Small intestine (tissue), 7 donors: ENCODE data around the gene PRIM2. TPM values are rescaled to one million over a fixed set of nuclear protein-coding genes. Genes with fewer than 3 reads are reported as not detected.
"Not testable (repeated sequence)": the region's sequence is repeated elsewhere in the genome, so short reads cannot be mapped to it uniquely, and the experiment has no call there.

Experiments used
- DNase-seq, 2 donors: peaks; one replicate each; pipeline versions ENCODE4 v3.0.0 to v3.0.0-alpha.2; 2013
- FAIRE-seq: peaks from 2 replicates; lab custom pipeline; 2012; peaks lifted over from hg19 to GRCh38; lab: Jason Lieb, UNC
- H3K27ac ChIP-seq, 3 donors: one replicate each; pipeline ENCODE4 v1.5.1; 2013; ENCODE audit warnings: low read length in 2 of 3, mild to moderate bottlenecking in 2 of 3, control low read depth in 1 of 3, inconsistent platforms in 1 of 3, low read depth in 1 of 3, moderate library complexity in 1 of 3
- H3K27me3 ChIP-seq, 3 donors: one replicate each; pipeline ENCODE4 v1.6.1; 2013; ENCODE audit warnings: low read length in 3 of 3, inconsistent platforms in 1 of 3; ENCODE audit not compliant: control insufficient read depth in 3 of 3, insufficient read depth in 3 of 3
- H3K36me3 ChIP-seq, 3 donors: one replicate each; pipeline ENCODE4 v1.6.1; 2013; ENCODE audit warnings: low read length in 3 of 3, inconsistent platforms in 1 of 3, low read depth in 1 of 3, mild to moderate bottlenecking in 1 of 3, moderate library complexity in 1 of 3; ENCODE audit not compliant: control insufficient read depth in 3 of 3, insufficient read depth in 2 of 3
- H3K4me1 ChIP-seq, 3 donors: one replicate each; pipeline ENCODE4 v1.6.1; 2013; ENCODE audit warnings: low read length in 2 of 3, inconsistent platforms in 1 of 3, low read depth in 1 of 3, mild to moderate bottlenecking in 1 of 3, moderate library complexity in 1 of 3; ENCODE audit not compliant: control insufficient read depth in 3 of 3, insufficient read depth in 2 of 3
- H3K4me3 ChIP-seq, 3 donors: one replicate each; pipeline ENCODE4 v1.5.1; 2013; ENCODE audit warnings: low read length in 3 of 3, control low read depth in 1 of 3, inconsistent platforms in 1 of 3, low read depth in 1 of 3, mild to moderate bottlenecking in 1 of 3, moderate library complexity in 1 of 3
- H3K9me3 ChIP-seq, 2 donors: one replicate each; pipeline ENCODE4 v1.6.1; 2013; ENCODE audit warnings: low read depth in 1 of 2, low read length in 1 of 2; ENCODE audit not compliant: control insufficient read depth in 2 of 2, insufficient read depth in 1 of 2
- WGBS, 3 donors: extraction: QIAGEN DNeasy Blood & Tissue Kit; methylation state at CpG; one replicate each; pipeline ENCODE4 v1.1.7; 2013; 5-methylcytosine and 5-hydroxymethylcytosine counted together
- polyA plus RNA-seq, 4 donors: library from polyadenylated mRNA; stranded (reverse) in 3 of 4; unstranded in 1 of 4; fragments of 200-250 nt in 3 of 4; fragments of 120-200 nt in 1 of 4; gene quantifications; one replicate each; pipeline versions ENCODE4 v1.2.1 to v1.2.3, GENCODE V29; 2013
- donor health status: healthy with polysubstance abuse.
- donor health status: control.
- donor health status: control.
- donor health status: Bipolar disorder and iron deficiency.
- donor health status: healthy.

Gene PRIM2
- polyA plus RNA-seq, 4 donors, result 2.7 to 9.7 (median 5.9) TPM

DNA sequence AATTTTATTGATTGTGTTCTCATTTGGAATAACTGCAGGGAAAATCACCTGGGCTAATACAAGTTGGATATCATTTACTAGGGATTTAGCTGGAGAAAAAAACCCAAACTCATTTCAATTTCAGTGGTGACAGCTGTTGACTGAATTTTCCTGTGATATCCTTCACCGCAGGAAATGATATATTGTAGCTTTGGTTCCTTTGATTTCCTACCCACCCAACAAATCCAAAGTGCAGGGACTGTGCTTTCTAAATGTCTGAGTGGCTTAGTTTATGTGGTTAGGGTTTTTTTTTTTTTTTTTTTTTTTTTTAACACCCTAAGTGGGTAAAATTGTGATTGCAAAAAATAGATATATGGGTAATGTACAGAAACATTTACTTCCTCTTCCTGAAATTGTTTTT, 203.7 kb downstream of the PRIM2 start:
- H3K4me1 ChIP-seq, H3K4me3 ChIP-seq, H3K36me3 ChIP-seq, H3K9me3 ChIP-seq, H3K27me3 ChIP-seq, FAIRE-seq, DNase-seq, H3K27ac ChIP-seq: not testable (repeated sequence)
- WGBS, 3 donors, result 67 to 95% (median 87%) methylated on average over 1 of the region's 1 CpG

DNA sequence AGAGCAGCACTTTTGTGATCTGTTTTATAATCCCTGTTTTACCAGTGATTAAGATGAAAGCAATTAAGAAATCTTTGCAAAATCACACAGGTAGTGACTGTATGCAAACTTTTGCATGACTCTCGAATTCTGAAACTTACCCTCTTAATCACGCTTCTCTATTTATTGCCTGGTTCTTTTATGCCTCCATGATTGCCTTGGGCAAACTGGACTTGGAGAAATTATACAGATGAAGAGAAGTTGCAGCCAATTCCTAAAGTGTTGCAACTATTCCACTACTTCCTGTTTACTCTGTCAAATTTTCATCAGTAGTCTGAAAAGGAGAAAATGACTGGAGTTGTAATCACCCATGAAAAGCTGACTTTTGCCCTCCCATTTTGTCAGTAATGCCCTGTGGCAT, 205.8 kb downstream of the PRIM2 start:
- not testable (repeated sequence) for H3K27ac ChIP-seq, H3K9me3 ChIP-seq, FAIRE-seq, DNase-seq, H3K4me3 ChIP-seq, H3K36me3 ChIP-seq, H3K27me3 ChIP-seq, H3K4me1 ChIP-seq
- WGBS, 3 donors, result 84 to 94% (median 91%) methylated on average over 2 of the region's 2 CpGs

DNA sequence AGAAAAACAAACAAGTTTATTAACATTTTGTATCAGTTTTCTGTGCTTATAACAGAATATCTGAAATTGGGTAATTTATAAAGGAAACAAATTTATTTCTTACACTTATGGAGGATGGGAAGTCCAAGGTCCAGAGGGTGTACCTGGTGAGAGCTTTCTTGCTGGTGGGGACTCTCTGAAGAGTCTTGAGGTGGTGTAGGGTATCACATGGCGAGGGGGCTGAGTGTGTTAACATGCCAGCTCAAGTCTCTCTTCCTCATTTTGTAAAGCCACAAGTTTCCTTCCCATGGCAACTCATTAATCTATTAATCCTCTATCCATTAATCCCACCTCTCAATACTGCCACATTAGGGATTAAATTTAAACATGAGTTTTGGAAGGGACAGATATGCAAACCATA, 212.3 kb downstream of the PRIM2 start:
- FAIRE-seq, H3K9me3 ChIP-seq, H3K4me3 ChIP-seq, DNase-seq, H3K4me1 ChIP-seq, H3K27me3 ChIP-seq, H3K36me3 ChIP-seq, H3K27ac ChIP-seq: not testable (repeated sequence)
- 100% methylated on average over 1 of the region's 1 CpG; no CpG with 5 or more reads in 2 of the 3 donors for WGBS, 3 donors

DNA sequence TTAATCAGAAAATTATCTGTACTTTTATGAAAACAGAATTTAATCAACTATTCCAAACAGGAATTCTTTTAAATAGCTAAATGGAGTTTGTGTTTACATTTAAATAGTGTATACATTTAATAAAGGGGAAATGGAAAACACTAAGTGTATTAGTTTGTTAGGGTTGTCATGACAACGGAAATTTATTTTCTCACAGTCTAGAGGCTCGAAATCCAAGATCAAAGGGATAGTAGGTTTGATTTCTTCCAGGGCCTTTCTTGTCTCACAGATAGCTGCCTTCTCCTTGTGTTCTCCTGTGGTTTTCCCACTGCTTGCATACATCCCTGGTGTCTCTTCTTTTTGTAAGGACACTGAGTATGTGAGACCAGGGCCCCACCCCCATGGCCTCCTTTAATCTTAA, 215.2 kb downstream of the PRIM2 start:
- FAIRE-seq, result peak; percentile 61

DNA sequence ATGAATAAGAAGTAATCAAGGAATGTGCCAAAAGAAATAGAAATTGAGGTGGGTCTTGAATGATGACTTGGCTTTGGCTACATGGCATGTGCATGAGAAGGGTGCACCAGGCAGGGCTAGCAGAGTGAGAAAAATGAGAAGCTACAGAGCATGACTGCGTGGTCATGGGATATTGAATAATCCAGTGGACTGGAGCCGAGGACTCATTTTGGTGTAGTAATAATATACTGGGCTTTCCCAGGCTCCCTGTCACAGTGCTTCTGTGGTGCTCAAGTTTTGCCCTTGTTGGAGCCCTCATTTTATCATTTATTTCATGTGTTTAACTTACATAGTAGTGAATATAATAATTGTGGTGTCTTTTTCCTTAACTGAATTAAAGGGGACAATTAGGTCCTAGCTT, 217.7 kb downstream of the PRIM2 start:
- H3K9me3 ChIP-seq, H3K27me3 ChIP-seq, H3K4me3 ChIP-seq, H3K36me3 ChIP-seq, FAIRE-seq, H3K27ac ChIP-seq, H3K4me1 ChIP-seq, DNase-seq: not testable (repeated sequence)
- 90% methylated on average over 2 of the region's 2 CpGs; no CpG with 5 or more reads in 2 of the 3 donors for WGBS, 3 donors

More for the DNA sequence above, 215.2 kb downstream of the PRIM2 start:
- not testable (repeated sequence) for H3K27ac ChIP-seq, H3K4me1 ChIP-seq, H3K27me3 ChIP-seq, H3K9me3 ChIP-seq, DNase-seq, H3K4me3 ChIP-seq, H3K36me3 ChIP-seq
- 83 to 96% (median 93%) methylated on average over 2 of the region's 2 CpGs for WGBS, 3 donors

DNA sequence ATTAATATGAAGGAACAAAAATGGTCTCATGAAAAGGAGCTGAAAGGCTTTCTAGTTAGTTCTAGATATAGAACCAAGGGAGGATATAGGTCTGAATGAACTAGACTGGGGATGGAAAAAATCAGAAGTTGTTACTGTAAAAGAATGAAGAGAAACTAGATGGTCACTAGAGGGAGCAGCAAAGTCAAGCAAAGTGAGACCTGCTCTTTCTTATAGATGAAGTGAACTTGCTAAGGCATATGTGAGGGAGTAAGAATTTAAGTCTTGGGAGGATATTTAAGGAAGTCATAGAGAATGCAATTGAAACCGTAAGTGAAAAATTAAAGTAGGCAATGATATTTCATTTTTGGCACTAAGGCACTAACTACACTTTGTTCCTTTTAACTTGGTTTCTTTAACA, 218.6 kb downstream of the PRIM2 start:
- not testable (repeated sequence) for FAIRE-seq, H3K4me3 ChIP-seq, H3K4me1 ChIP-seq, H3K9me3 ChIP-seq, H3K27ac ChIP-seq, H3K27me3 ChIP-seq, H3K36me3 ChIP-seq
- 87 to 95% (median 91%) methylated on average over 1 of the region's 1 CpG for WGBS, 3 donors
- DNase-seq, result peak; percentile 10 to 24

DNA sequence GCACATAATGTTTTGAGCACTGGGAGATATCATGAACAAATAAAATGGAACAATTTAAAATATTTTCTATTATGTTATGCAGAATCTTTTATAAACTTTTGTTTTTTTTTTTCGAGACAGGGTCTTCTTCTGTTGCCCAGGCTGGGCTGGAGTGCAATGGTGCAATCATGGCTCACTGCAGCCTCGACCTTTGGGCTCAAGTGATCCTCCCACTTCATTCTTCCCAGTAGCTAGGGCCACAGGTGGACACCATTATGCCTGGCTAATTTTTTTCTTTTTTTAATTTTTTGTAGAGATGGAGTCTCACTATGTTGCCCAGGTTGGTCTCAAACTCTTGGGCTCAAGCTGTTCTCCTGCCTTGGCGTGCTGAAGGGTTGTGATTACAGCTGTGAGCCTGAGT, 220.5 kb downstream of the PRIM2 start:
- H3K4me1 ChIP-seq, DNase-seq, H3K27me3 ChIP-seq, FAIRE-seq, H3K4me3 ChIP-seq, H3K36me3 ChIP-seq, H3K9me3 ChIP-seq, H3K27ac ChIP-seq: not testable (repeated sequence)
- 93 to 97% (median 96%) methylated on average over 3 of the region's 3 CpGs for WGBS, 3 donors

DNA sequence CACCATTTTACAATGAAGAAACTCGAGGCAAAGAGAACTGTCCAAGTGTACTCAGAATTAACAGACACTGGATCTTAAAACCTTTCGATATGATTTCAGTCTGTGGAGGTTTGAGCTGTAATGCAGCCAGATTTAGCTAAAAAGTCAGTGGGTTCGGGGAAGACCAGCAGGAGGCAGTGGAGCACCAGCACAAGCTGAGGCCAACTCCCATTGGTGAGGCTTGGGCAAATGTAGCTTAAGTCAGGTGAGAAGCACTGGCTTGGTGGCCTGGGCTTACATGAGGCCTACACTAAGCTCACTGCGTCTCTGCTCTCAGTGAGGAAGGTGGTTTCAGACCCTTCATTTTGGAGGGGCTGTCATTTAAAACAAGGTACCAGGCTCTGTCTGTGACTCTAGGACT, 234.5 kb downstream of the PRIM2 start:
- H3K27me3 ChIP-seq, H3K9me3 ChIP-seq, DNase-seq, H3K36me3 ChIP-seq, FAIRE-seq, H3K4me1 ChIP-seq, H3K27ac ChIP-seq, H3K4me3 ChIP-seq: not testable (repeated sequence)
- 95 to 100% (median 96%) methylated on average over 3 of the region's 4 CpGs for WGBS, 3 donors

DNA sequence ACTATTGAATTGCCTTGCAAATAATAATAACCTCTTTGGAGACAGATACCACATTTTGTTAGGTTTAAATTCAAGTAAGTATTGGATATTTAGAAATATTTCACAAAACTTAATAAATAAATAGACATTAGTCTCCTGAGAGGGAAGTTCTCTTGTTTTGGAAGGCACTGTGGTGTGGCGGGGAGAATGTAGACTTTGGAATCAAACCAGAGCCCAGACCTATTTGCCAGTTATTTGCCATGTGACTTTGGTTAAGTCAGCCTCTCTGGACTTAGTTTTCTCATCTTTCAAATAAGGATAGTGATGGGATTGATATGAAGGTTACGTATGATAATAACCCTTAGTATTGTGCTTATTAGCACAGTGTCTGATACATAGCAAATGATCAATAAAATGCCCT, 240.4 kb downstream of the PRIM2 start:
- DNase-seq, H3K9me3 ChIP-seq, H3K27me3 ChIP-seq, H3K27ac ChIP-seq, FAIRE-seq, H3K4me3 ChIP-seq, H3K36me3 ChIP-seq, H3K4me1 ChIP-seq: not testable (repeated sequence)
- 90 to 100% (median 95%) methylated on average over 2 of the region's 2 CpGs for WGBS, 3 donors
